Osteocyte (in vitro differentiated cells): ENCODE measurements around the gene FGL2. TPM values are rescaled to one million over a fixed set of nuclear protein-coding genes. Genes with fewer than 3 reads are reported as not detected.

Experiments used
- DNase-seq: peaks from one replicate; pipeline ENCODE4 v3.0.0; 2021; ENCODE audit warnings: mixed read lengths; ENCODE audit not compliant: unreplicated experiment; ENCODE audit errors: extremely low spot score
- H3K27ac Mint-ChIP-seq: one replicate; pipeline ENCODE4 v1.8.0; 2021; ENCODE audit warnings: mild to moderate bottlenecking, mixed read lengths; ENCODE audit not compliant: unreplicated experiment
- H3K27me3 Mint-ChIP-seq: one replicate; pipeline ENCODE4 v1.8.0; 2021; ENCODE audit warnings: mixed read lengths; ENCODE audit not compliant: unreplicated experiment
- H3K36me3 Mint-ChIP-seq: one replicate; pipeline ENCODE4 v1.8.0; 2021; ENCODE audit warnings: mixed read lengths; ENCODE audit not compliant: unreplicated experiment
- H3K4me1 Mint-ChIP-seq: one replicate; pipeline ENCODE4 v1.8.0; 2021; ENCODE audit warnings: mixed read lengths; ENCODE audit not compliant: unreplicated experiment
- H3K4me3 Mint-ChIP-seq: one replicate; pipeline ENCODE4 v1.8.0; 2021; ENCODE audit warnings: mild to moderate bottlenecking, moderate library complexity, mixed read lengths; ENCODE audit not compliant: unreplicated experiment
- H3K9me3 Mint-ChIP-seq: one replicate; pipeline ENCODE4 v1.8.0; 2021; ENCODE audit warnings: mixed read lengths; ENCODE audit not compliant: unreplicated experiment
- CTCF ChIP-seq: fragments of 200-600 bp; sonication (generic); IDR thresholded peaks from 2 replicates; pipeline ENCODE4 v1.5.0; 2021; ENCODE audit warnings: antibody characterized with exemption, mild to moderate bottlenecking, moderate library complexity
- total RNA-seq: library from RNA; stranded (reverse); gene quantifications from 2 replicates; pipeline ENCODE4 v1.2.1, GENCODE V29; 2021

FGL2 gene
- total RNA-seq, 1 donor from 2014 or later, result 0.16 TPM

GRCh38 chr7:77209479-77210139, 10.0 kb upstream of the FGL2 start:
- Mint-ChIP-seq H3K9me3 (peaks cover 8% of the 10 kb centered on the region), H3K4me1 (no peaks in the 10 kb centered on the region), H3K27ac (no peak overlapping the region), H3K27me3 (no peaks in the 10 kb centered on the region), H3K36me3 (peaks cover 5% of the 10 kb centered on the region), H3K4me3 (no peak overlapping the region)
- no peak for TF ChIP-seq CTCF
- DNase-seq, result no peak

GRCh38 chr7:77208416-77208815, 8.8 kb upstream of the FGL2 start:
- no peak overlapping the region for H3K27ac Mint-ChIP-seq
- peaks cover 8% of the 10 kb centered on the region for H3K9me3 Mint-ChIP-seq
- H3K36me3 Mint-ChIP-seq, result peaks cover 5% of the 10 kb centered on the region
- DNase-seq, result no peak
- no peak overlapping the region for H3K4me3 Mint-ChIP-seq
- H3K4me1 Mint-ChIP-seq, result no peaks in the 10 kb centered on the region
- TF ChIP-seq CTCF, result no peak
- no peaks in the 10 kb centered on the region for H3K27me3 Mint-ChIP-seq

- no peaks in the 10 kb centered on the region for H3K4me1 Mint-ChIP-seq
- TF ChIP-seq CTCF, result no peak
- DNase-seq, result no peak
- H3K36me3 Mint-ChIP-seq, result peaks cover 5% of the 10 kb centered on the region
- no peak overlapping the region for H3K27ac Mint-ChIP-seq
- no peak overlapping the region for H3K4me3 Mint-ChIP-seq
- no peaks in the 10 kb centered on the region for H3K27me3 Mint-ChIP-seq
- peaks cover 8% of the 10 kb centered on the region for H3K9me3 Mint-ChIP-seq
These were observed 6.1 kb upstream of the FGL2 start for GRCh38 chr7:77205706-77206105.

GRCh38 chr7:77202481-77202976, 2.9 kb upstream of the FGL2 start:
- Mint-ChIP-seq H3K27me3 (peaks cover 5% of the 10 kb centered on the region), H3K36me3 (no peaks in the 10 kb centered on the region), H3K4me3 (no peak overlapping the region), H3K9me3 (no peaks in the 10 kb centered on the region), H3K4me1 (peaks cover 6% of the 10 kb centered on the region), H3K27ac (no peak overlapping the region)
- no peak for DNase-seq
- no peak for TF ChIP-seq CTCF

- H3K9me3 Mint-ChIP-seq, result no peaks in the 10 kb centered on the region
- H3K4me1 Mint-ChIP-seq, result peaks cover 6% of the 10 kb centered on the region
- peaks cover 5% of the 10 kb centered on the region for H3K27me3 Mint-ChIP-seq
- no peak for DNase-seq
- H3K27ac Mint-ChIP-seq, result no peak overlapping the region
- no peaks in the 10 kb centered on the region for H3K36me3 Mint-ChIP-seq
- TF ChIP-seq CTCF, result no peak
- no peak overlapping the region for H3K4me3 Mint-ChIP-seq
These were observed 923 bp upstream of the FGL2 start for GRCh38 chr7:77200542-77200941.
